ENCODE results near the gene BCKDHB. TPM values are rescaled to one million over a fixed set of nuclear protein-coding genes. Genes with fewer than 3 reads are reported as not detected.

Gene BCKDHB
- total RNA-seq, 4 donors from 2014 or later = 12.0 to 32.4 (median 20.6) TPM

DNA sequence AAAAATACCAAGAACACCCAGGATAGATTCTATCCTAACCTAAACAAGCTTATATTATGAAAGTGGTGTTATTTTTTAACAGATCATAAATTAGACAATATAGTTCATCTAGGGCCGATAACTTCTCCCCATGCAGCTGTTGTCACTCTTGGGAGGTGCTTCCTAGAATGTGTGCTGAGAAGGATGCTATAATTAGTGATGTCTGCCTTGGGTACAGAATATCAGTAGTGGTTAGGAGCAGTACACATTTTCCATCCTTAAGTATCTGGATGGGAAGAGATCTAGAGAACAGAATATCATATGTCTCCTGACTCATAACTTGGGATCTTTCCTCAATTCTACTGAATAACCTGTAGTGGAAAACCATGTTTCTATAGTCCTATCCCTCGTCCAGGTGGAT is 214.5 kb downstream of the BCKDHB start:
- H3K27ac ChIP-seq = no peak overlapping the region
- no peaks in the 10 kb centered on the region for H3K36me3 ChIP-seq
- H3K27me3 ChIP-seq = no peaks in the 10 kb centered on the region
- WGBS, 2 donors (ENCODE audit: low coverage in 1 of 2) = 80 to 88% methylated on average over 2 of the region's 2 CpGs
- H3K9me3 ChIP-seq = no peaks in the 10 kb centered on the region
- H3K4me3 ChIP-seq = no peak overlapping the region
- ATAC-seq = no peak
- TF ChIP-seq EP300 (IDR thresholded peaks at IDR 0.05) = no peak
- no peak for TF ChIP-seq POLR2AphosphoS5 (IDR thresholded peaks at IDR 0.05)
- peaks cover 0 to 7% (median 0%) of the 10 kb centered on the region in 3 donors for H3K4me1 ChIP-seq

DNA sequence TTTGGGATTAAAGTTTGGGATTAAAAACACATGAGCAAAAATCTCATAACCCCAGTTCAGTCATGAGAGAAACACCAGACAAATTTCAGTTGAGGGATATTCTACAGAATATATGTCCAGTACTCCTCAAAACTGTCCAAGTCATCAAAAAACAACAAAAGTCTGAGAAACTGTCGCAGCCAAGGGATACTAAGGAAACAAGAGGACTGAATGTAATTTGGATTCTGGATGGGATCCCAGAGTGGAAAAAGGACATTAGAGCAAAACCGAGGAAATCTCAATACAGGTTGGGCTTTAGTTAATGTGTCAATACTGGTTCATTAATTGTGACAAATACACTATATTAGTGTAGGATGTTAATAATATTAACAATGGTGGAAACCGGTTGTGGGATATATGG is 219.3 kb downstream of the BCKDHB start:
- Histone ChIP-seq H3K36me3 (no peaks in the 10 kb centered on the region), H3K9me3 (no peaks in the 10 kb centered on the region), H3K27ac (no peak overlapping the region), H3K4me3 (no peak overlapping the region), H3K4me1 (peaks cover 0 to 5% (median 0%) of the 10 kb centered on the region in 3 donors), H3K27me3 (no peaks in the 10 kb centered on the region)
- no peak for ATAC-seq
- 25 to 38% methylated on average over 3 of the region's 3 CpGs for WGBS, 2 donors (ENCODE audit: low coverage in 1 of 2)
- TF ChIP-seq EP300 (IDR thresholded peaks at IDR 0.05) = no peak

DNA sequence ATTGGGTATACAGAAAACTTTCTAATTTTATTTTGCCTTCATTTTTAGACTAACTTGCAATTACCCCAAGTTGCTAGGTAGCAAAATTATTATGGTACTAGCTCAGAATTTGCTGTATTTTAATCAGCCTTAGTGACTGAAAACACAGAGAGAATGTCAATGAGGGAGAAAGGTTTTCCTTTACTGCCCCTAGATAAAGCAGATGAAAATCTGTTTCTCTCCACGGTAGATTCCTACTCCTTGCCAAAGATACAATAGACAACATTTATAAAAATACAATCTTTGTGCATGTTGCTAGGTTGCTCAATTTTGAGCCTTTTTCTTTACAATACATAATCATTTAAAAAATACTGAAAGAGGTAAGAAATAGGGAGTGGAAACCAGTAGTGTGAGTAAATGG is 222.2 kb downstream of the BCKDHB start:
- H3K9me3 ChIP-seq = no peaks in the 10 kb centered on the region
- H3K4me3 ChIP-seq = no peak overlapping the region
- no peak overlapping the region for H3K27ac ChIP-seq
- peaks cover 0 to 21% (median 0%) of the 10 kb centered on the region in 3 donors for H3K4me1 ChIP-seq
- no peaks in the 10 kb centered on the region for H3K36me3 ChIP-seq
- H3K27me3 ChIP-seq = no peaks in the 10 kb centered on the region
- 0 to 12% methylated on average over 1 of the region's 1 CpG for WGBS, 2 donors (ENCODE audit: low coverage in 1 of 2)
- no peak for ATAC-seq
- TF ChIP-seq POLR2AphosphoS5 (IDR thresholded peaks at IDR 0.05) (no peak), EP300 (IDR thresholded peaks at IDR 0.05) (no peak), POLR2A (IDR thresholded peaks at IDR 0.05) (no peak)
- TF ChIP-seq, protein P1, sequence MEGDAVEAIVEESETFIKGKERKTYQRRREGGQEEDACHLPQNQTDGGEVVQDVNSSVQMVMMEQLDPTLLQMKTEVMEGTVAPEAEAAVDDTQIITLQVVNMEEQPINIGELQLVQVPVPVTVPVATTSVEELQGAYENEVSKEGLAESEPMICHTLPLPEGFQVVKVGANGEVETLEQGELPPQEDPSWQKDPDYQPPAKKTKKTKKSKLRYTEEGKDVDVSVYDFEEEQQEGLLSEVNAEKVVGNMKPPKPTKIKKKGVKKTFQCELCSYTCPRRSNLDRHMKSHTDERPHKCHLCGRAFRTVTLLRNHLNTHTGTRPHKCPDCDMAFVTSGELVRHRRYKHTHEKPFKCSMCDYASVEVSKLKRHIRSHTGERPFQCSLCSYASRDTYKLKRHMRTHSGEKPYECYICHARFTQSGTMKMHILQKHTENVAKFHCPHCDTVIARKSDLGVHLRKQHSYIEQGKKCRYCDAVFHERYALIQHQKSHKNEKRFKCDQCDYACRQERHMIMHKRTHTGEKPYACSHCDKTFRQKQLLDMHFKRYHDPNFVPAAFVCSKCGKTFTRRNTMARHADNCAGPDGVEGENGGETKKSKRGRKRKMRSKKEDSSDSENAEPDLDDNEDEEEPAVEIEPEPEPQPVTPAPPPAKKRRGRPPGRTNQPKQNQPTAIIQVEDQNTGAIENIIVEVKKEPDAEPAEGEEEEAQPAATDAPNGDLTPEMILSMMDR (IDR thresholded peaks at IDR 0.05) = no peak

DNA sequence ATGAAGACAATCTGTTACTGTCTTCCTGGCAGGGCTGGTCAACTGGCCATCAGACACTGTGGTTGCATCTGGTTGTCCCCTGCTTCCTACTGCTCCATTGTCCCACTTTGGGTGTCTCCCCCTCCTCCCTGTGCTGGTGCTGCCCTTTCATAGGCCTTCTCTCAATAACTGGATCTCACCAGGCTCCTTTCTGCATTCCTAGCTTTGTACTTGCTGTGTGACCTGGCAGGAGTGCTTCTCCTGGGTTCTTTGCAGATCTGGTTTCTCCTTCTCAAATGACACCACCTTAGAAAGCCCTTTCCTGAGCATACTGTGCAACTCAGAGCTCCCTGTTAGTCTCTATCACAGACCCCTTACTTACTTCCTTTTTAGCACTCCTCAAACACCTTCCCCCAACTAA is 223.0 kb downstream of the BCKDHB start:
- peaks cover 0 to 29% (median 0%) of the 10 kb centered on the region in 3 donors for H3K4me1 ChIP-seq
- no peak overlapping the region for H3K4me3 ChIP-seq
- H3K36me3 ChIP-seq = no peaks in the 10 kb centered on the region
- H3K27me3 ChIP-seq = no peaks in the 10 kb centered on the region
- ATAC-seq = no peak
- TF ChIP-seq POLR2A (IDR thresholded peaks at IDR 0.05) = no peak
- TF ChIP-seq, protein P1 (IDR thresholded peaks at IDR 0.05) = no peak
- TF ChIP-seq POLR2AphosphoS5 (IDR thresholded peaks at IDR 0.05) = no peak
- TF ChIP-seq EP300 (IDR thresholded peaks at IDR 0.05) = no peak
- no peaks in the 10 kb centered on the region for H3K9me3 ChIP-seq
- no peak overlapping the region for H3K27ac ChIP-seq

DNA sequence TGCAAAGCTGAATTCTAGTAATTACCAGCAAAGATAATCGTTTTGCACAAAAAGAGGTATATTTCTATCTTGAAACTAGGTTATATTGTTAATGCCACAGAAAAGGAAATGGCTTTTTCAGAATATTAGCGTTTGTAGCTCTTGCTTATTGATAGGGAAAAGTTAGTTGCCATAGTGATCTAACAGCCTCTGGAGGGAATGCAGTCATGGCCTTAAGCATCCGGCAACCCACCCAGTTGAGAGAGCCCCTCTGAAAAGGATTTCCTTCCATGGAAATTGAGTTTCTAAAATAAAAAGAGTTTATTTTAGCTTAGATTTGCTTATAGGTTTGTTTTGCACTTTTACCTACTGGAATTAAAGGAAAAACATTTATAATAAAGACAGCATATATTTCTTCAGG is 224.5 kb downstream of the BCKDHB start:
- TF ChIP-seq EP300 (IDR thresholded peaks at IDR 0.05) (no peak), POLR2A (IDR thresholded peaks at IDR 0.05) (no peak), POLR2AphosphoS5 (IDR thresholded peaks at IDR 0.05) (no peak)
- TF ChIP-seq, protein P1 (IDR thresholded peaks at IDR 0.05) = no peak
- H3K4me1 ChIP-seq = peaks cover 0 to 32% (median 0%) of the 10 kb centered on the region in 3 donors
- 58% methylated on average over 3 of the region's 3 CpGs for WGBS, 2 donors (ENCODE audit: low coverage in 1 of 2)
- H3K9me3 ChIP-seq = no peaks in the 10 kb centered on the region
- ATAC-seq = no peak
- H3K4me3 ChIP-seq = no peak overlapping the region
- no peaks in the 10 kb centered on the region for H3K36me3 ChIP-seq
- no peak overlapping the region for H3K27ac ChIP-seq
- H3K27me3 ChIP-seq = no peaks in the 10 kb centered on the region

DNA sequence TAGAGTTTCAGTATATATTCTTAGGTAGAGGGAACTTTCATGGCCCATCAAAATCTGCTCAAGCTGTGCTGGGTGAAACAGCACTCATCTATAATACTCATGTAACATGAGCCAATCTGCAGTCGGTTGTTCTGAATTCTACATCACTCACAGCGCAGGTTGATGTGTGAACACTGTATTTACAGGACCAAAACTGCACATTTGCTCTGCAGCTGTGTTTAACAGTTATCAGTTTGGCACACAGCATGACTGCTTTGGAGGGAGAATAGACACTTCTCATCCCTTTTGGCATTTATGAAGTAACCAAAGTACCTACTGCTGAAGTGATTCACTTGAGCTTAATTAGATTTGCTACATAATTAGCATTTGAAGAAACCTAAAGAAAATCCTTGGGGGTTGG is 225.1 kb downstream of the BCKDHB start:
- WGBS, 2 donors (ENCODE audit: low coverage in 1 of 2) = 66 to 100% methylated on average over 2 of the region's 2 CpGs
- no peak overlapping the region for H3K4me3 ChIP-seq
- no peaks in the 10 kb centered on the region for H3K27me3 ChIP-seq
- no peak overlapping the region for H3K27ac ChIP-seq
- H3K4me1 ChIP-seq = peaks cover 0 to 32% (median 0%) of the 10 kb centered on the region in 3 donors
- no peaks in the 10 kb centered on the region for H3K9me3 ChIP-seq
- TF ChIP-seq EP300 (IDR thresholded peaks at IDR 0.05) (no peak), POLR2A (IDR thresholded peaks at IDR 0.05) (no peak), POLR2AphosphoS5 (IDR thresholded peaks at IDR 0.05) (no peak)
- TF ChIP-seq, protein P1 (IDR thresholded peaks at IDR 0.05) = no peak
- no peak for ATAC-seq
- no peaks in the 10 kb centered on the region for H3K36me3 ChIP-seq
